A673 (cell line): Measurements from ENCODE around the gene FBXO31.

Experiments
- EZH2 ChIP-seq: fragments of 200-600 bp; sonication (generic); IDR thresholded peaks from 2 replicates; pipeline ENCODE4 v1.6.1; 2017; ENCODE audit warnings: borderline replicate concordance, low read depth, mild to moderate bottlenecking, mixed read lengths, antibody characterized with exemption, low read length; ENCODE audit not compliant: poor library complexity, severe bottlenecking
- TF ChIP-seq, protein P1 (sequence below): fragments of 300-800, 200-600 bp; sonication (generic); conservative IDR thresholded peaks from 2 replicates; pipeline ENCODE4 v1.5.1; 2017; ENCODE audit warnings: low read depth, mild to moderate bottlenecking, antibody characterized with exemption, low read length, moderate library complexity, mixed read lengths

DNA sequence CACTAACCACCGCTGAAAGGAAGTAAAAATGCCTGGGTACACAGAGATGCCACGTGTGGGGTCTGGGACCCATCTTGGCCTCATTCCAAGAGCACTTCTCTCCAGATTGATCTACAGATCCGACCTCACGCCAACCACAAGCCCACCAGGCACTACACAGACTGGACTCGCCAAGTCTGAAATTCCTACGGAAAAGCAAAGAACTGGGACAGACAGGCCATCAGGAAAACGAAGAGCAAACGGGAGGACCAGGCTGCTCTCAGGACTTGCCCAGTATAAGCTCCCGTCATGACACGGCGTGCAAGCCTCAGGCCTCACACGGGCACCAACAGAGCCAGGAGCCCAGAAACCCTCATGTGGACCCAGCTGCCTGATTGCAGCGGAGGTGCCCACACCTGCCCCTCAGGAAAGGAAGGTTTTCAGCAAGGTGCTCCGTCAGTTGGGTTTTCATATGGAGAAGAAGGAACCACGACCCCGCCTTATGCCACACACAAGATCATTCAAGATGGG is 46.3 kb downstream of the FBXO31 start:
- TF ChIP-seq, protein P1, sequence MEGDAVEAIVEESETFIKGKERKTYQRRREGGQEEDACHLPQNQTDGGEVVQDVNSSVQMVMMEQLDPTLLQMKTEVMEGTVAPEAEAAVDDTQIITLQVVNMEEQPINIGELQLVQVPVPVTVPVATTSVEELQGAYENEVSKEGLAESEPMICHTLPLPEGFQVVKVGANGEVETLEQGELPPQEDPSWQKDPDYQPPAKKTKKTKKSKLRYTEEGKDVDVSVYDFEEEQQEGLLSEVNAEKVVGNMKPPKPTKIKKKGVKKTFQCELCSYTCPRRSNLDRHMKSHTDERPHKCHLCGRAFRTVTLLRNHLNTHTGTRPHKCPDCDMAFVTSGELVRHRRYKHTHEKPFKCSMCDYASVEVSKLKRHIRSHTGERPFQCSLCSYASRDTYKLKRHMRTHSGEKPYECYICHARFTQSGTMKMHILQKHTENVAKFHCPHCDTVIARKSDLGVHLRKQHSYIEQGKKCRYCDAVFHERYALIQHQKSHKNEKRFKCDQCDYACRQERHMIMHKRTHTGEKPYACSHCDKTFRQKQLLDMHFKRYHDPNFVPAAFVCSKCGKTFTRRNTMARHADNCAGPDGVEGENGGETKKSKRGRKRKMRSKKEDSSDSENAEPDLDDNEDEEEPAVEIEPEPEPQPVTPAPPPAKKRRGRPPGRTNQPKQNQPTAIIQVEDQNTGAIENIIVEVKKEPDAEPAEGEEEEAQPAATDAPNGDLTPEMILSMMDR, result no peak
- no peak for TF ChIP-seq EZH2
